Measurements from ENCODE around the gene VAMP1. TPM values are rescaled to one million over a fixed set of nuclear protein-coding genes. Genes with fewer than 3 reads are reported as not detected.

VAMP1 gene
- total and polyA plus RNA-seq, 9 of the 15 experiments (the other 6 are each of a cell fraction or from before 2014, with no cell fraction given): 0.76 to 13.2 (median 4.2) TPM

- TF ChIP-seq MYNN (IDR thresholded peaks at IDR 0.05): peak; percentile 95
- TF ChIP-seq MYNN (CRISPR knock-in tag; IDR thresholded peaks at IDR 0.05): no peak
- peak; percentile 31; the same call in 1 of the 2 replicates for TF ChIP-seq NFIC (IDR thresholded peaks at IDR 0.05)
- TF ChIP-seq MNT (conservative IDR thresholded peaks at IDR 0.05): peak; percentile 39 to 46; a peak in 1 of 4 replicates
- no peak for TF ChIP-seq CREB1 (IDR thresholded peaks at IDR 0.05)
- peak; percentile 51; the same call in 1 of the 2 replicates for TF ChIP-seq CREB1 (CRISPR knock-in tag; IDR thresholded peaks at IDR 0.05)
- no peak for TF ChIP-seq ZNF511 (CRISPR knock-in tag; IDR thresholded peaks at IDR 0.05)
- TF ChIP-seq ATF1 (CRISPR knock-in tag; IDR thresholded peaks at IDR 0.05): no peak
- 0 out of 2 replicates have a peak, but pooled peaks have one; percentile 36 for TF ChIP-seq ATF1 (tag; IDR thresholded peaks at IDR 0.05)
- no peak for TF ChIP-seq ILF3 (IDR thresholded peaks at IDR 0.05; ENCODE audit: borderline replicate concordance)
- peak in 1 of 2 experiments; percentile 47; a peak in 1 of 4 replicates for TF ChIP-seq RCOR1 (IDR thresholded peaks at IDR 0.05; ENCODE audit: borderline replicate concordance in 1 of 2, low read depth in 2 of 2, low read length in 2 of 2)
- no peak for TF ChIP-seq PREB (CRISPR knock-in tag; IDR thresholded peaks at IDR 0.05)
- no peak for TF ChIP-seq IRF1 (CRISPR knock-in tag; IDR thresholded peaks at IDR 0.05; ENCODE audit: borderline replicate concordance)
- 0 out of 2 replicates have a peak, but pooled peaks have one; percentile 16 for TF ChIP-seq ARID2 (IDR thresholded peaks at IDR 0.05)
- TF ChIP-seq BMI1 (IDR thresholded peaks at IDR 0.05; ENCODE audit: low read length): no peak
- TF ChIP-seq MAZ (CRISPR knock-in tag; conservative IDR thresholded peaks at IDR 0.05 in 1 of 2, IDR thresholded peaks at IDR 0.05 in 1 of 2): 0 out of 4 replicates have a peak, but pooled peaks of 1 of the 2 experiments have one; percentile 29
- TF ChIP-seq ZBTB33 (CRISPR knock-in tag; IDR thresholded peaks at IDR 0.05): 0 out of 2 replicates have a peak, but pooled peaks have one; percentile 21
- 0 out of 2 replicates have a peak, but pooled peaks have one; percentile 14 for TF ChIP-seq HCFC1 (IDR thresholded peaks at IDR 0.05; ENCODE audit: low read depth, low read length)
- TF ChIP-seq TGIF2 (CRISPR knock-in tag; IDR thresholded peaks at IDR 0.05): no peak
- TF ChIP-seq MITF (IDR thresholded peaks at IDR 0.05): peak; percentile 53
- TF ChIP-seq CC2D1A (IDR thresholded peaks at IDR 0.05): peak; percentile 75
These were observed 47.0 kb downstream of the VAMP1 start (continued) for GRCh38 chr12:6423267-6424007.
